HG03045 (cell line): Measurements from ENCODE around the gene FAM174B.

Experiments used
- ATAC-seq: cut with Tn5 transposase; IDR thresholded peaks from one replicate; pipeline ENCODE4 v1.9.1; 2021; ENCODE audit warnings: mild to moderate bottlenecking, moderate library complexity; ENCODE audit not compliant: unreplicated experiment

Gene FAM174B

DNA sequence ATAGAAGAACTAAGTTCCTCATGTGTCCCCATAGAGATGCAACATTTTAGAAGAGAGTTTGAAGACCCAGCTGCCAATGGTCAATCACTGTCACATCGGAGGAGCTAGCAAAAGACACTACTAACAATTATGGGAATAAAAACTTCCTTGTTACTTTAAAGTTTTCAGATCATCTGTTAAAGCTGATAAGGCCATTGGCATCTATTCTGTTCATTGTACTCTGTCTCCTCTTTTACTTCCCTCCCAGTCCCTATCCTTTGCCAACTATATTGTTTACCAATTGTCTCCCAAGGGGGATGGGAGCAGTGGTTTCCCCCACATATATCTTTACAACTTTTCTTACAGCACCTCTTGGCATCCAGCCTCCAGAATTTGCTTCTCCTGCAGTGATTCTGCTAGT, 81.0 kb downstream of the FAM174B start:
- no peak for ATAC-seq

GRCh38 chr15:92574161-92574560, 81.4 kb downstream of the FAM174B start:
- no peak for ATAC-seq

- no peak for ATAC-seq
Measured at GRCh38 chr15:92571824-92572223, 83.8 kb downstream of the FAM174B start.

GRCh38 chr15:92570391-92570790, 85.2 kb downstream of the FAM174B start:
- ATAC-seq, result no peak

- no peak for ATAC-seq
Measured at GRCh38 chr15:92569778-92570177, 85.8 kb downstream of the FAM174B start.
